B cell (primary cell): ENCODE measurements around the gene MBD6. TPM values are rescaled to one million over a fixed set of nuclear protein-coding genes. Genes with fewer than 3 reads are reported as not detected.

ENCODE experiments used
- ATAC-seq: fragments of 200-7000 bp; cut with Tn5 transposase; one replicate; pipeline ENCODE4 v1.10.0; 2021; ENCODE audit warnings: low read depth, mild to moderate bottlenecking, moderate number of reproducible peaks, moderate library complexity
- CTCF ChIA-PET: fragments of 350-600 bp; sonication (Branson Sonifier 250); formaldehyde crosslinking; loops from one replicate; lab custom pipeline; 2021; ENCODE audit warnings: antibody characterized with exemption, inconsistent platforms; lab: Charles Lee
- POLR2A ChIA-PET: fragments of 350-600 bp; sonication (Branson Sonifier 250); formaldehyde crosslinking; loops from one replicate; lab custom pipeline; 2021; ENCODE audit warnings: antibody characterized with exemption; lab: Charles Lee
- DNase-seq: peaks from one replicate; pipeline ENCODE4 v3.0.0; 2013
- H2AFZ ChIP-seq: 2 replicates; pipeline ENCODE4 v1.6.1; 2012; ENCODE audit warnings: mild to moderate bottlenecking, low read depth, low read length; ENCODE audit not compliant: insufficient read depth, poor library complexity, severe bottlenecking
- H3K27ac ChIP-seq, 2 donors: 1 replicate in 1 of 2; 2 replicates in 1 of 2; pipeline ENCODE4 v1.5.1; 2012 to 2013; ENCODE audit warnings: low read length in 2 of 2, mild to moderate bottlenecking in 2 of 2, moderate library complexity in 1 of 2
- H3K27me3 ChIP-seq, 4 experiments: fragments of 200-600 bp in 1 of 4; sonication (generic) in 1 of 4; replicated peaks in 1 of 4; 1 replicate in 2 of 4; 2 replicates in 2 of 4; pipeline versions ENCODE4 v1.6.1 to v1.7.0; 2013 to 2016; ENCODE audit warnings: low read length in 3 of 4, mild to moderate bottlenecking in 2 of 4, mixed read lengths in 1 of 4, moderate library complexity in 1 of 4; ENCODE audit not compliant: insufficient read depth in 4 of 4, control insufficient read depth in 3 of 4; ENCODE audit errors: control extremely low read depth in 1 of 4
- H3K36me3 ChIP-seq, 2 experiments: replicated peaks in 1 of 2; 1 replicate in 1 of 2; 2 replicates in 1 of 2; pipeline versions ENCODE4 v1.6.1 to v1.7.1; 2013; ENCODE audit warnings: low read length in 1 of 2; ENCODE audit not compliant: insufficient read depth in 2 of 2, control insufficient read depth in 1 of 2; ENCODE audit errors: control extremely low read depth in 1 of 2, extremely low read depth in 1 of 2
- H3K4me1 ChIP-seq, 2 donors: fragments of 200-600 bp in 1 of 2; sonication (generic) in 1 of 2; 1 replicate in 1 of 2; 2 replicates in 1 of 2; pipeline versions ENCODE4 v1.5.1 to v1.6.1; 2013 to 2017; ENCODE audit warnings: low read length in 2 of 2; ENCODE audit not compliant: control insufficient read depth in 2 of 2, insufficient read depth in 2 of 2
- H3K4me2 ChIP-seq: replicated peaks from 2 replicates; pipeline ENCODE3; 2012; ENCODE audit warnings: mild to moderate bottlenecking, low read depth, low read length; ENCODE audit not compliant: poor library complexity, severe bottlenecking
- H3K4me3 ChIP-seq, 5 experiments: fragments of 200-600 bp in 1 of 5; sonication (generic) in 1 of 5; 1 replicate in 3 of 5; 2 replicates in 2 of 5; pipeline versions ENCODE4 v1.5.1 to v1.7.0; 2011 to 2016; ENCODE audit warnings: low read length in 4 of 5, mild to moderate bottlenecking in 4 of 5, low read depth in 2 of 5, control low read depth in 1 of 5, moderate library complexity in 1 of 5; ENCODE audit not compliant: insufficient read depth in 1 of 5; ENCODE audit errors: control extremely low read depth in 1 of 5, extremely low read depth in 1 of 5
- H3K79me2 ChIP-seq: fragments of 200-600 bp; sonication (generic); one replicate; pipeline ENCODE4 v1.6.0; 2016; ENCODE audit warnings: low read length; ENCODE audit not compliant: control insufficient read depth, insufficient read depth
- H3K9ac ChIP-seq: fragments of 200-600 bp; sonication (generic); 2 replicates; pipeline ENCODE4 v1.6.1; 2017; ENCODE audit warnings: mild to moderate bottlenecking, low read length, moderate library complexity
- H3K9me3 ChIP-seq, 3 donors: one replicate each; pipeline versions ENCODE4 v1.6.1 to v1.7.1; 2013; ENCODE audit warnings: low read length in 2 of 3; ENCODE audit not compliant: control insufficient read depth in 2 of 3, insufficient read depth in 1 of 3; ENCODE audit errors: control extremely low read depth in 1 of 3
- H4K20me1 ChIP-seq: 2 replicates; pipeline ENCODE4 v1.6.0; 2012; ENCODE audit warnings: mild to moderate bottlenecking, low read length; ENCODE audit not compliant: insufficient read depth, control insufficient read depth, poor library complexity, severe bottlenecking
- H3K27ac Mint-ChIP-seq: one replicate; pipeline ENCODE4 v1.8.0; 2021; ENCODE audit warnings: mixed read lengths
- H3K27me3 Mint-ChIP-seq: one replicate; pipeline ENCODE4 v1.8.0; 2021; ENCODE audit warnings: mixed read lengths
- H3K4me1 Mint-ChIP-seq: one replicate; pipeline ENCODE4 v1.8.0; 2021; ENCODE audit warnings: mixed read lengths
- H3K4me3 Mint-ChIP-seq: one replicate; pipeline ENCODE4 v1.8.0; 2021; ENCODE audit warnings: mixed read lengths
- H3K9me3 Mint-ChIP-seq: one replicate; pipeline ENCODE4 v1.8.0; 2022; ENCODE audit warnings: mixed read lengths; ENCODE audit not compliant: insufficient read depth
- CTCF ChIP-seq: fragments of 200-600 bp; IDR thresholded peaks from one replicate; pipeline ENCODE4 v1.8.0; 2022; ENCODE audit warnings: antibody characterized with exemption, mild to moderate bottlenecking
- EZH2 ChIP-seq: IDR thresholded peaks from 2 replicates; pipeline ENCODE4 v1.6.1; 2012; ENCODE audit warnings: borderline replicate concordance, low read depth, mild to moderate bottlenecking, moderate library complexity, low read length; ENCODE audit not compliant: insufficient read depth, poor library complexity, severe bottlenecking
- WGBS: methylation state at CpG from one replicate; pipeline ENCODE4 v1.1.5; 2013; ENCODE audit warnings: missing lambda C conversion rate; ENCODE audit not compliant: insufficient coverage; 5-methylcytosine and 5-hydroxymethylcytosine counted together
- intact Hi-C: fragments of 100-400 bp; cut with micrococcal nuclease; formaldehyde crosslinking; loops from one replicate; pipeline ENCODE4 v1.10.0; 2022
- polyA plus RNA-seq: library from polyadenylated mRNA; depleted of rRNA; stranded (reverse); fragments of >200 nt; gene quantifications from 2 replicates; pipeline ENCODE4 v1.2.3, GENCODE V29; 2012
- total RNA-seq, 2 donors: library from RNA; stranded (reverse); fragments of 120-200 nt in 1 of 2; gene quantifications; 1 replicate in 1 of 2; 2 replicates in 1 of 2; pipeline versions ENCODE4 v1.2.3 to v1.2.4, GENCODE V29; 2013 to 2022

Gene MBD6
- total and polyA plus RNA-seq, 2 donors (not counting 1 experiment from before 2014, with no cell fraction given), result 39.4 to 121 TPM

DNA sequence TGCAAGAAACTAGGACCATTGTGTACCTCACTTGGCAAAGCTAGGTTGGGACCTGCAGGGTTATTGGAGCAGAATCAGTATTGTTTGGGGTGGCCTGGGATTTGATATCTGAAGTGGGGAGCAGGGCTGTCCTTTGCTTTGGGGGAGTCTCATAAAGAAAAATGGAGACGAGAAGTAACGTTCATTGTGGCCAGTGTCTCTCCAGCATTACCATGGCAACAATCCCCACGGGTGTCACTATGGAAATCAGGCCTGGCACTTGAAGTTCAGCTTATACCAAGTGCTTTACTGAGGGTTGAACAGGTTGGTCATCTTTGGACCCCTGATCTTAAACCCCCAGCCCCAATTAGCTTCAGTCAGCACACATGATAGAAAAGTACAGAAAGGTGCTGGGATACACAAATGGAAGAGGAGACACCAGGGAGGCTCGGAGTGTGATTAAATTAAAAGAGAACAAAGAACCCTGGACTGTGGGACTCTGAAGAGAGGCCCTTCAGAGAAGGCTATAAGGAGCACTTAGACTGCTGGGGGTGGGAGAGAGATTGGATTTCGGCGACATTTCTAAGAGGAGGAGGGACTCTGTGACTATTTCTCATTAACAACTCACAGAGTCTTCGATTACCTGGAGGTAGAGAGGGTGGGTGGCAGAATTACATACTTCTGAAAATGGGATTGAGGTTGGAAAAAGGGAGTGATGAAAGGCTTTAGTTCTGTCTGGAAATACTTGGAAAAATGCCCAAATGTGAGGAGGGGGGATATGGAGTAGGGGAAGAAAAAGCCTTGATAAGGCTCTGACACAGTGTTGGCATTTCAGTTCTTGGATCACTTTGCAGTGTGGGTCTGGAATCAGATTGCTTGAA, 30.9 kb downstream of the MBD6 start:
- Mint-ChIP-seq H3K27me3 (peaks cover 32% of the 10 kb centered on the region), H3K4me3 (no peak overlapping the region), H3K27ac (no peak overlapping the region), H3K9me3 (no peaks in the 10 kb centered on the region), H3K4me1 (peaks cover 20% of the 10 kb centered on the region)
- ATAC-seq (no peak), DNase-seq (no peak)
- Histone ChIP-seq H3K9me3 (peaks cover 0 to 4% (median 0%) of the 10 kb centered on the region in 3 donors), H3K9ac (no peak overlapping the region), H3K4me1 (peaks cover 10 to 14% of the 10 kb centered on the region in 2 donors), H2AFZ (no peak overlapping the region), H3K79me2 (no peaks in the 10 kb centered on the region), H3K27ac (no peak overlapping the region), H3K4me2 (no peak overlapping the region), H3K36me3 (no peaks in the 10 kb centered on the region), H3K4me3 (no peak overlapping the region), H4K20me1 (no peaks in the 10 kb centered on the region), H3K27me3 (peaks cover 0 to 28% (median 9%) of the 10 kb centered on the region in 4 experiments)
- TF ChIP-seq EZH2 (no peak), CTCF (no peak)
- 74% methylated on average over 2 of the region's 7 CpGs for WGBS
- intact Hi-C loops, result no loop called here
- CTCF ChIA-PET, result no interaction called here
- POLR2A ChIA-PET, result no interaction called here

DNA sequence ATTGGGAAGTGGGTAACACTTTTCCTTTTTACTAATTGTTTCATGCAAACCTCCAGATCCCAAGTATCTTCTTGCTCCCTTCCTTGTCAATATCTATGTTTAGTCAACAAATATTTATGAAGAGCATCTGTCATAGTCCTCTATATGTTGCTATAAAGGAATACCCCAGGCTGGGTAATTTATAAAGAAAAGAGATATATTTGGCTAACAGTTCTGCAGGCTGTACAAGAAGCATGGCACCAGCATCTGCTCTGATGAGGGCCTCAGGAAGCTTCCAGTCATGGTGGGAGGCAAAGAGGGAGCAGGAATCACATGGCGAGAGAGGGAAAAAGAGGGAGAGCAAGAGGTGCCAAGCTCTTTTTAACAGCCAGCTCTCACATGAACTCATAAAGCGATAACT, 31.8 kb downstream of the MBD6 start:
- peaks cover 15% of the 10 kb centered on the region for H3K4me1 Mint-ChIP-seq
- Histone ChIP-seq H3K9ac (no peak overlapping the region), H3K4me2 (no peak overlapping the region), H3K9me3 (peaks cover 0 to 4% (median 0%) of the 10 kb centered on the region in 3 donors), H3K4me1 (peaks cover 8 to 9% of the 10 kb centered on the region in 2 donors), H3K4me3 (no peak overlapping the region), H2AFZ (no peak overlapping the region), H3K27ac (no peak overlapping the region), H4K20me1 (no peaks in the 10 kb centered on the region), H3K27me3 (peaks cover 0 to 20% (median 1%) of the 10 kb centered on the region in 4 experiments), H3K79me2 (no peaks in the 10 kb centered on the region), H3K36me3 (no peaks in the 10 kb centered on the region)
- intact Hi-C loops, result no loop called here
- no peak for TF ChIP-seq EZH2
- TF ChIP-seq CTCF, result no peak
- H3K27ac Mint-ChIP-seq, result no peak overlapping the region
- H3K9me3 Mint-ChIP-seq, result no peaks in the 10 kb centered on the region
- no peak for ATAC-seq
- H3K4me3 Mint-ChIP-seq, result no peak overlapping the region
- ChIA-PET POLR2A (no interaction called here), CTCF (no interaction called here)
- no CpG with 5 or more reads among the region's 2 CpGs for WGBS
- H3K27me3 Mint-ChIP-seq, result peaks cover 27% of the 10 kb centered on the region
- no peak for DNase-seq
